ENCODE data around the gene ERP27.

The ERP27 gene

GRCh38 chr12:14893506-14894250 lies 44.7 kb downstream of the ERP27 start:
- no peak for DNase-seq (ENCODE audit: extremely low spot score)
- no peak for TF ChIP-seq LEF1 (IDR thresholded peaks at IDR 0.05; ENCODE audit: borderline replicate concordance)
- TF ChIP-seq FOXM1 (IDR thresholded peaks at IDR 0.05; ENCODE audit: borderline replicate concordance) = no peak
- TF ChIP-seq L3MBTL2 (conservative IDR thresholded peaks at IDR 0.05) = no peak
- TF ChIP-seq NFRKB (IDR thresholded peaks at IDR 0.05) = no peak
- no peak for TF ChIP-seq SP1 (IDR thresholded peaks at IDR 0.05)
- no peak for TF ChIP-seq ZNF384 (IDR thresholded peaks at IDR 0.05)
- no peak for TF ChIP-seq SUZ12 (IDR thresholded peaks at IDR 0.05)
- no peak for TF ChIP-seq PKNOX1 (IDR thresholded peaks at IDR 0.05)
- TF ChIP-seq ARNT (IDR thresholded peaks at IDR 0.05) = no peak
- no peak for TF ChIP-seq FOXA1 (IDR thresholded peaks at IDR 0.05)
- no peak for TF ChIP-seq BHLHE40 (IDR thresholded peaks at IDR 0.05; ENCODE audit: borderline replicate concordance)
- CTCF ChIA-PET = no interaction called here
- POLR2A ChIA-PET = no interaction called here

- POLR2A ChIA-PET = no interaction called here
- no peak for TF ChIP-seq FOXA1 (IDR thresholded peaks at IDR 0.05)
- TF ChIP-seq SP1 (IDR thresholded peaks at IDR 0.05) = no peak
- no peak for TF ChIP-seq L3MBTL2 (conservative IDR thresholded peaks at IDR 0.05)
- TF ChIP-seq CTBP1 (IDR thresholded peaks at IDR 0.05; ENCODE audit: borderline replicate concordance) = no peak
- TF ChIP-seq ELF4 (IDR thresholded peaks at IDR 0.05) = no peak
- no peak for TF ChIP-seq BHLHE40 (IDR thresholded peaks at IDR 0.05; ENCODE audit: borderline replicate concordance)
- no peak for TF ChIP-seq LEF1 (IDR thresholded peaks at IDR 0.05; ENCODE audit: borderline replicate concordance)
- TF ChIP-seq PKNOX1 (IDR thresholded peaks at IDR 0.05) = no peak
- no peak for TF ChIP-seq TARDBP (IDR thresholded peaks at IDR 0.05)
- TF ChIP-seq ARNT (IDR thresholded peaks at IDR 0.05) = no peak
- CTCF ChIA-PET = no interaction called here
- DNase-seq (ENCODE audit: extremely low spot score) = no peak
These were observed 45.4 kb downstream of the ERP27 start for GRCh38 chr12:14892726-14893505.

DNA sequence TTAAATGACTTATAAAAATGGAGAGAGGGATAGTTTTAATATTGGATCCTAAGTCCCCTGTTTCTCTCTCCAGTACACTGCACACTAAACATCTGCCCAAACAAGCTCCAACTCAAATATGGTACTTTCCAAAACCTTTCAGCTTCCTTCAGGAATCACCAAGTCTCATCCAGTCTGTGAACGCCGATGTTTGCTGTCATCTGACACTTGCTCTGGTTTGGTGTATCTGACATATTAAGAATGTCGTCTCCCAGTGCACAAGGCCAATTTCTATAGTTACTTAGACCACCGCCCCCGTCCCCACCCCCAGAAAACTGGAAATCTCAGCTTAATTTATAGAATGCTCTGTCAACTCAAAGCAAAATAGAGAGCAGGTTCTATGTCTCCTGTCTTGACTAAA lies 47.6 kb downstream of the ERP27 start:
- POLR2A ChIA-PET = no interaction called here

GRCh38 chr12:14886271-14886670 lies 52.1 kb downstream of the ERP27 start:
- ChIA-PET POLR2A (no interaction called here), CTCF (no interaction called here)

More for the DNA sequence above, 47.6 kb downstream of the ERP27 start:
- CTCF ChIA-PET = no interaction called here
- no peak for DNase-seq (ENCODE audit: extremely low spot score)
- TF ChIP-seq ZNF384 (IDR thresholded peaks at IDR 0.05) = no peak
- TF ChIP-seq ARNT (IDR thresholded peaks at IDR 0.05) = no peak
- TF ChIP-seq SP1 (IDR thresholded peaks at IDR 0.05) = no peak
- no peak for TF ChIP-seq PKNOX1 (IDR thresholded peaks at IDR 0.05)
- TF ChIP-seq ELF4 (IDR thresholded peaks at IDR 0.05) = no peak
- no peak for TF ChIP-seq BHLHE40 (IDR thresholded peaks at IDR 0.05; ENCODE audit: borderline replicate concordance)
- no peak for TF ChIP-seq HDGF (IDR thresholded peaks at IDR 0.05; ENCODE audit: borderline replicate concordance)
- no peak for TF ChIP-seq TARDBP (IDR thresholded peaks at IDR 0.05)

DNA sequence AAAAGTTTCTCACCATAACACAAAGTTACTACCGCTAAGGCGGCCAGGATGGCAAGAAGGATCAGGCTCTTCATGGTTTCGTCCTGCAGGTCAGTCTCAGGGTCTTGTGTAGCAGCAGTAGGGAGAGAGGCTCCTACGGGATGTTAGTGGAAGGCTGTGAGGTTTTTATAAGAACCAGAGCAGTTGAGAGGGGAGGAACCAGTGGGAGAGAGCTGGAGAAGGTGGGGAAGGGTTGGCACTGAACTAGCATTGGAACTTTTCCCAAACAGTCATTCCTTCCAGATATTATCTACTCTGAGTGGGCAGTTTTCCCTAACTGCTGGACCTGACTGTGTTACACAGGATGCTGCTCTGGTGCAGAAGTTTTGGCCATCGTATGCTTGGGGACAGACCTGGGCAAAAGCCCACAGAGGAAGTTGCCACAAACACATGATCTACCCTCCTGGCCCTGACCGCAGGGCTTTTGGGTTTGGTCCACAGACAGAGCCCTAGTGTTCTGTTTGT lies 52.6 kb downstream of the ERP27 start, which contains the start of gene MGP:
Gene MGP (minus strand): TSS at position 137 of the 504 bp plus-strand sequence. CDS start 63 bp downstream, at position 74.
- ChIA-PET POLR2A (no interaction called here), CTCF (no interaction called here)
- TF ChIP-seq L3MBTL2 (conservative IDR thresholded peaks at IDR 0.05) = no peak
- TF ChIP-seq FOXK2 (IDR thresholded peaks at IDR 0.05) = no peak
- no peak for TF ChIP-seq HDGF (IDR thresholded peaks at IDR 0.05; ENCODE audit: borderline replicate concordance)
- no peak for TF ChIP-seq SUZ12 (IDR thresholded peaks at IDR 0.05)
- TF ChIP-seq ELF4 (IDR thresholded peaks at IDR 0.05) = no peak
- no peak for TF ChIP-seq FOXA1 (IDR thresholded peaks at IDR 0.05)
- no peak for TF ChIP-seq NFRKB (IDR thresholded peaks at IDR 0.05)
- DNase-seq (ENCODE audit: extremely low spot score) = no peak

More at GRCh38 chr12:14886271-14886670, 52.1 kb downstream of the ERP27 start:
- no peak for DNase-seq (ENCODE audit: extremely low spot score)
- TF ChIP-seq FOXM1 (IDR thresholded peaks at IDR 0.05; ENCODE audit: borderline replicate concordance) = no peak
- no peak for TF ChIP-seq FOXK2 (IDR thresholded peaks at IDR 0.05)
- TF ChIP-seq PKNOX1 (IDR thresholded peaks at IDR 0.05) = no peak
- TF ChIP-seq CTBP1 (IDR thresholded peaks at IDR 0.05; ENCODE audit: borderline replicate concordance) = no peak
- TF ChIP-seq ARNT (IDR thresholded peaks at IDR 0.05) = no peak
- no peak for TF ChIP-seq ELF4 (IDR thresholded peaks at IDR 0.05)
- no peak for TF ChIP-seq HDGF (IDR thresholded peaks at IDR 0.05; ENCODE audit: borderline replicate concordance)
- no peak for TF ChIP-seq SP1 (IDR thresholded peaks at IDR 0.05)
- TF ChIP-seq TARDBP (IDR thresholded peaks at IDR 0.05) = no peak
- TF ChIP-seq SUZ12 (IDR thresholded peaks at IDR 0.05) = no peak
- TF ChIP-seq LEF1 (IDR thresholded peaks at IDR 0.05; ENCODE audit: borderline replicate concordance) = no peak
- TF ChIP-seq NFRKB (IDR thresholded peaks at IDR 0.05) = no peak
- TF ChIP-seq ZNF384 (IDR thresholded peaks at IDR 0.05) = no peak
